ENCODE measurements around the gene ACADS.

Gene ACADS

GRCh38 chr12:120692524-120693033 lies 33.0 kb upstream of the ACADS start:
- H3K4me1 Mint-ChIP-seq: peaks cover 64% of the 10 kb centered on the region
- H3K36me3 Mint-ChIP-seq: peaks cover 16% of the 10 kb centered on the region
- peak overlapping the region; percentile 20 for H3K27ac Mint-ChIP-seq
- H3K9me3 Mint-ChIP-seq: no peaks in the 10 kb centered on the region
- H3K27me3 Mint-ChIP-seq: no peaks in the 10 kb centered on the region
- no peak overlapping the region for H3K4me3 Mint-ChIP-seq

GRCh38 chr12:120693848-120694247 lies 31.8 kb upstream of the ACADS start:
- Mint-ChIP-seq H3K4me1 (peaks cover 53% of the 10 kb centered on the region), H3K27me3 (no peaks in the 10 kb centered on the region), H3K36me3 (peaks cover 16% of the 10 kb centered on the region), H3K9me3 (no peaks in the 10 kb centered on the region), H3K27ac (no peak overlapping the region), H3K4me3 (no peak overlapping the region)

- Mint-ChIP-seq H3K4me3 (no peak overlapping the region), H3K27me3 (no peaks in the 10 kb centered on the region), H3K4me1 (peaks cover 27% of the 10 kb centered on the region), H3K27ac (no peak overlapping the region), H3K9me3 (no peaks in the 10 kb centered on the region), H3K36me3 (peaks cover 19% of the 10 kb centered on the region)
Measured at GRCh38 chr12:120696626-120697025, 29.0 kb upstream of the ACADS start.

GRCh38 chr12:120697344-120697743 lies 28.3 kb upstream of the ACADS start:
- Mint-ChIP-seq H3K4me1 (peaks cover 20% of the 10 kb centered on the region), H3K36me3 (peaks cover 19% of the 10 kb centered on the region), H3K27ac (no peak overlapping the region), H3K27me3 (no peaks in the 10 kb centered on the region), H3K9me3 (no peaks in the 10 kb centered on the region), H3K4me3 (no peak overlapping the region)

GRCh38 chr12:120698665-120699064 lies 27.0 kb upstream of the ACADS start:
- Mint-ChIP-seq H3K4me1 (peaks cover 6% of the 10 kb centered on the region), H3K27me3 (no peaks in the 10 kb centered on the region), H3K4me3 (no peak overlapping the region), H3K27ac (no peak overlapping the region), H3K9me3 (no peaks in the 10 kb centered on the region), H3K36me3 (peaks cover 16% of the 10 kb centered on the region)

GRCh38 chr12:120699553-120699952 lies 26.1 kb upstream of the ACADS start:
- Mint-ChIP-seq H3K27ac (no peak overlapping the region), H3K9me3 (no peaks in the 10 kb centered on the region), H3K4me1 (no peaks in the 10 kb centered on the region), H3K27me3 (no peaks in the 10 kb centered on the region), H3K36me3 (peaks cover 12% of the 10 kb centered on the region), H3K4me3 (no peak overlapping the region)

GRCh38 chr12:120700886-120701285 lies 24.7 kb upstream of the ACADS start:
- H3K4me3 Mint-ChIP-seq: no peak overlapping the region
- H3K27me3 Mint-ChIP-seq: no peaks in the 10 kb centered on the region
- H3K9me3 Mint-ChIP-seq: no peaks in the 10 kb centered on the region
- H3K27ac Mint-ChIP-seq: no peak overlapping the region
- no peaks in the 10 kb centered on the region for H3K4me1 Mint-ChIP-seq
- peaks cover 9% of the 10 kb centered on the region for H3K36me3 Mint-ChIP-seq

- Mint-ChIP-seq H3K36me3 (peaks cover 4% of the 10 kb centered on the region), H3K4me1 (no peaks in the 10 kb centered on the region), H3K27me3 (no peaks in the 10 kb centered on the region), H3K4me3 (no peak overlapping the region), H3K9me3 (no peaks in the 10 kb centered on the region), H3K27ac (no peak overlapping the region)
Measured at GRCh38 chr12:120702637-120703036, 23.0 kb upstream of the ACADS start.

GRCh38 chr12:120703311-120703942 lies 22.2 kb upstream of the ACADS start:
- Mint-ChIP-seq H3K27ac (no peak overlapping the region), H3K4me1 (no peaks in the 10 kb centered on the region), H3K36me3 (peaks cover 4% of the 10 kb centered on the region), H3K9me3 (no peaks in the 10 kb centered on the region), H3K27me3 (no peaks in the 10 kb centered on the region), H3K4me3 (no peak overlapping the region)

GRCh38 chr12:120705618-120706017 lies 20.0 kb upstream of the ACADS start:
- H3K27me3 Mint-ChIP-seq: no peaks in the 10 kb centered on the region
- no peak overlapping the region for H3K27ac Mint-ChIP-seq
- H3K36me3 Mint-ChIP-seq: peaks cover 3% of the 10 kb centered on the region
- no peak overlapping the region for H3K4me3 Mint-ChIP-seq
- H3K4me1 Mint-ChIP-seq: peaks cover 6% of the 10 kb centered on the region
- no peaks in the 10 kb centered on the region for H3K9me3 Mint-ChIP-seq

GRCh38 chr12:120706029-120706428 lies 19.6 kb upstream of the ACADS start:
- Mint-ChIP-seq H3K36me3 (no peaks in the 10 kb centered on the region), H3K4me1 (peaks cover 6% of the 10 kb centered on the region), H3K9me3 (no peaks in the 10 kb centered on the region), H3K27me3 (no peaks in the 10 kb centered on the region), H3K27ac (no peak overlapping the region), H3K4me3 (no peak overlapping the region)

GRCh38 chr12:120708651-120709050 lies 17.0 kb upstream of the ACADS start:
- H3K27ac Mint-ChIP-seq: no peak overlapping the region
- H3K36me3 Mint-ChIP-seq: no peaks in the 10 kb centered on the region
- no peaks in the 10 kb centered on the region for H3K27me3 Mint-ChIP-seq
- no peak overlapping the region for H3K4me3 Mint-ChIP-seq
- no peaks in the 10 kb centered on the region for H3K9me3 Mint-ChIP-seq
- peaks cover 29% of the 10 kb centered on the region for H3K4me1 Mint-ChIP-seq

GRCh38 chr12:120710031-120710804 lies 15.4 kb upstream of the ACADS start, which contains the start of gene UNC119B:
Gene UNC119B, plus strand, starts transcription at chr12:120710458. Its CDS starts 17 bp downstream, at chr12:120710475.
- Mint-ChIP-seq H3K4me3 (peak within 1 kb of the TSS; percentile 95), H3K27me3 (no peaks in the 10 kb centered on the region), H3K4me1 (peaks cover 37% of the 10 kb centered on the region), H3K9me3 (no peaks in the 10 kb centered on the region), H3K36me3 (peaks cover 1% of the 10 kb centered on the region), H3K27ac (peak within 1 kb of the TSS; percentile 85)

GRCh38 chr12:120710805-120711296 lies 14.8 kb upstream of the ACADS start:
- Mint-ChIP-seq H3K36me3 (peaks cover 1% of the 10 kb centered on the region), H3K27ac (peak overlapping the region; percentile 83), H3K9me3 (no peaks in the 10 kb centered on the region), H3K27me3 (no peaks in the 10 kb centered on the region), H3K4me3 (peak overlapping the region; percentile 95), H3K4me1 (peaks cover 37% of the 10 kb centered on the region)

- Mint-ChIP-seq H3K4me3 (peak overlapping the region; percentile 95), H3K4me1 (peaks cover 39% of the 10 kb centered on the region), H3K36me3 (peaks cover 4% of the 10 kb centered on the region), H3K27me3 (no peaks in the 10 kb centered on the region), H3K9me3 (no peaks in the 10 kb centered on the region), H3K27ac (peak overlapping the region; percentile 83)
Measured at GRCh38 chr12:120711411-120711810, 14.2 kb upstream of the ACADS start.

GRCh38 chr12:120712610-120713009 lies 13.0 kb upstream of the ACADS start:
- Mint-ChIP-seq H3K36me3 (peaks cover 7% of the 10 kb centered on the region), H3K4me3 (no peak overlapping the region), H3K27me3 (no peaks in the 10 kb centered on the region), H3K27ac (no peak overlapping the region), H3K4me1 (peaks cover 41% of the 10 kb centered on the region), H3K9me3 (no peaks in the 10 kb centered on the region)
